HG03565 (cell line): ENCODE results near the gene INPP4B.

ENCODE experiments used
- ATAC-seq: cut with Tn5 transposase; IDR thresholded peaks from one replicate; pipeline ENCODE4 v1.9.1; 2021; ENCODE audit warnings: mild to moderate bottlenecking, moderate library complexity; ENCODE audit not compliant: unreplicated experiment

INPP4B gene

DNA sequence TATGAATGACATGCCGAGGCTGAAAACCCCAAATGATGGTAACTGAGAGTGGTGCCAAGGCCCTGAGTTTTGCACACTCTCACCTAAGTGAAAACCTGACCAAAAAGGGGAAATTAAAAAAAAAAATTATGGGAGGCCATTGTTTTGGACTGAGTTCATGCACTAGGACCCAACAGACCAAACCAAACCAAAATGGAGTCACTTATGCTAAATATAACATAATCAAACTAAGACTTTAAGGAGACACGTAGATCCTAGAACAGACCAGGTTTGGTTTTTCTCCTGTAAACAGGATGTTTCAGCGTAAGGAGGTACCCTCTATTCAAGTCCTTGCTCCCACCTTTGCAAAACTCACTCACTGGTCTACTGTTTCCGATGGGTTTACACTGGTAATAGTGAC lies 453.0 kb downstream of the INPP4B start:
- ATAC-seq = no peak

DNA sequence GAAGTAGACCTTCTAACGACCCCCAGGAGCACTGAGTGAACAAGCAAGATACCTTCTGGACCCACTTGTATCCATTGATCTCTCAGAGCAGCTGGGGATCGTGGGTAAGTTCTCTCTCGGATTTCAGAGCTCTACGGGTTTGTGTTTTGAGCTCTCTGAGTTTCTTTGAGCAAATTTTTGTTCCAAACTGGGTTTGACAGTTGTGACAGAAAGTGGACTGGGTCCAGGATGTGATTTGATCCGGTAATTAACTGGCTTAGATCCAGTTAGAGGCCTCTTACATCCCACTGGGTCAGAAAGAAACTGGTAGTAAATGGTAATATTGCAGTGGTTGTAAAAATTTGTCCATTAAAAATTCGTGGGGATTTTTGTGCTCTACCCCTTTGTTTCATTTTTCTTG lies 459.2 kb downstream of the INPP4B start:
- no peak for ATAC-seq

DNA sequence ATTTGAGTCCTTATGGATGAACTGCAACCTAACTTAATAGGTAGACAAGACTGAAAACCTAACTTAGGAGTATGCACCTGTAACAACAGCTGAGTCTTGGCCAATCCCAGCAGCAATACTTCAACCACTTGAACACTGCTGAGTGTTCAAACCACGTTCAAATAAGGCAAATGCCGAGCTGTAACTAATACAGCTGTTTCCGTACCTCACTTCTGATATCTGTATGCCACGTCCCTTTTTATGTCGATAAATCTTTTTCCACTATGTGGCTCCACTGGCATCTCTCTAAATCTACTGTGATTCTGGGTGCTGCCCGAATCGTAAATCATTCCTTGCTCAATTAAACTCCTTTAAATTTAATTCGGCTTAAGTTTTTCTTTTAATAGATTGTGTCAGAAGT lies 459.7 kb downstream of the INPP4B start:
- ATAC-seq = no peak

DNA sequence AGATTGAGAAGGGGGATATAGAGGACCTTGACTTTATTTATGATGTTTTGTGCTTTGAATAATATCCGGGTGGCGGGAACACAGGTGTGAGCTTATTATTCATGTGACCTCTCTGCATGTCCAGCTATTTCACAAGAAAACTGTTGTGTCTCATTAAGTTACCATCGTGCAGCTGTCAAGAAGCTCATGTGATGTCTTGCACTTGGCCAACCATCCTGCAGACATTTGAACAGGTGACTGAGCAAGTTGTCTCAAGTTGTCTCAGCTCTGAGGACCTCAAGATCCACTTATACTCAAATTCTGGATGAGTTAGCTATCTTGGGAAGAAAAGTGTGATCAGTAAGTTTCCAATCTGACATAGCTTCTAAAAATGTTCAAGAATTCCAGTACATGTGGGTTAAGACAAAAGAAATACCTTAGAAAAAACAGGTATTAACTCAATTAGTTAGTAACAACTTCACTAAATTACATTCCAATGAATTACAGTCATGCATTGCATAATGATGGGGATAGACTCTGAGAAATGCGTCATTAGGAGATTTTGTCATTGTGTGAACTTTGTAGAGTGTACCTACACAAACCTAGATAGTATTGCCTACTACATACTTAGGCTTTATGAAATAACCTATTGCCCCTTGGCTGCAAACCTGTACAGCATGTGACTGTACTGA lies 462.2 kb downstream of the INPP4B start:
- ATAC-seq = no peak

DNA sequence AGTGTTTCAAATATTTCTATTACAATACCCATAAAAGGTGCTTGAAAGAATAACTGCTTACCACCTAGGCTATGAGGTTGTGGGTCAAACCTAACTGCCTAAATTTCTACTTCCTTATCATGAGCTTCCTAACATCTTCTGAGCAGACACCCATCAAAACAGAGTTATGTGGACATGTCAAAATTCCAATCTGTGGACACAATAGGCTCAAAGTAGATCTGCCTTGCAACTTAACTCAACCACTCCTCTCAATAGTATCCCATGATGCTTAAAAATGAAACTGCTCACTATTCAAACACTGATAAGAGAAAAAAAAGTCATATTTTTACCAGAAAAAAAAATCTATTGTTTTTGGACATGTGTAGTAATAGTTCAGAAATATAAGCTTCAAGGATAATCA lies 462.7 kb downstream of the INPP4B start:
- ATAC-seq = no peak

DNA sequence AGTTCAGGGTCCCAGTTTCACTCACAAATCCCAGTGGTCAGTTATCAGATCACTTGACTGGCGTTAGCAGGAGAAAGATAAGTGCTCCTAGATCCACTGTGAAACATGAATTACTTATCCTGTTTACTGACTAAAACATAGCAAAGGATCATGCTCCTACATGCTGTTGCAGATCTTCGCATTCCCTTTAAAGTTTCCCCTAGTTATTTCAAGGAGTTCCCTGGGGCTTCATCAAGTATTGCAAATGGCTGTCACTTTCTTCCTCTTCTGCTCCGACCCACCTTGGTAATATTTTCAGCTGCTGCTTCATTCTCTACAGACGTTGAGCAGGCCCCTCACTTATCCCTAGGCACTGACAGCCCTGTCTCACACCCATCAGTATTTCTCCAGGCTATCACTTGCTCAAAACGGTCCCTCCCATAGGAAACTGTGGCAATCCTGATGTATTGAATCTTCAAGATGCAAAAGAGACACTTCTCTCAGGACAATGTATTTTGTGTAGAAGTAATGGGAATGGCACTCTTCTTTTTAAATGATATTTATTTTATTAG lies 466.0 kb downstream of the INPP4B start:
- no peak for ATAC-seq

DNA sequence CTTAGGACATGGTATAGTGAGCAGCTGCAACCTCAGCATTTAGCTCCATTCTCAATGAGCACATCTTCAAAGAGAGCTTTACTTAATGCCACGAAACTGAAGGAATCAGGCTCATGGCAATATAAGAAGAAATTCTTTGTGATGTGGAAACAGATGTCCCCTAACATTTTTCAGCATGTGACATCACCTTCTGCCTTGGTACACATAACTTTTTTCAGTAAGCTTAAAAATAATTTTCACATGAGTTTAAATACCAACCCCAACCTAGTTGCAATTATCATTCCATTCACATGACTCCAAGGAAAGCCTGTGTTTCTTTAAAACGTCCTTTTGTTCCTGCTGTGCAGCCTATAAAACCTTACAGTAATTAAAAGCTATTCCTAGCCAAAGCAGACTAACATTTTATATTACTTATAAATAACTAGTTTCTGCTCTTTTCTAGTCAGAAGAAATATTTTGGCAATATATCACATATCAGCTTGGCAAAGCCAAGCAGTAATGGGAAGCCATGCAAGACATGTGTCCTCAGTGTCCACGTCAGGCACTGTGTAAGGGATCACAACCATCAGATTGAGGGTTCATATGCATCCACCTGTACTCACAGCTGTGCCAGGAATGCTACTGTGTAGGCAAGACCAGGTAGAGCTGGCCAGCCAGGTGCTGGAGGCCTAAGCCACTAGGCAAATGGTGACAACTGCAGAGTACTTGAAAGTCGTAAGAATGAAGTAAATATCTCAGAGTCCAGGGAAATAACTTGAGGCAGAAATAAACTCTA lies 466.6 kb downstream of the INPP4B start:
- no peak for ATAC-seq

DNA sequence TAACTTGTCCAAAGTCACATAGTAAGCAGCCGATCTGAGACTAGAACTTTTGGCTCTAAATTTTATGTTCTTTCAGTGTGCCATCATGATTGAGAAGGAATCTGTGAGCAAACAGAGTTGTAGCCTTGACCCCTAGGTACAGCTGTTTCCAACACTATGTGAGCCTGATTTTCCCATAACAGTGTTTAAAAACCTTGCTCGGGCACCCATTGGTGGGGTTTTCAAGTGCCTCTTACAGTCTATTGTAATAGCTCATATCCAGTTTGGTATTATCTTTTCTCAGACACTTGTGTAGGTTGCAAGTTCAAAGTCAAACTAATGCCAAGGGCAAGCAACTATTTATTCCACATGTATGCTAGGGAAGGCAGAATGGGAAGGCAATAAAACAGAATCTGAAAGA lies 467.9 kb downstream of the INPP4B start:
- no peak for ATAC-seq

DNA sequence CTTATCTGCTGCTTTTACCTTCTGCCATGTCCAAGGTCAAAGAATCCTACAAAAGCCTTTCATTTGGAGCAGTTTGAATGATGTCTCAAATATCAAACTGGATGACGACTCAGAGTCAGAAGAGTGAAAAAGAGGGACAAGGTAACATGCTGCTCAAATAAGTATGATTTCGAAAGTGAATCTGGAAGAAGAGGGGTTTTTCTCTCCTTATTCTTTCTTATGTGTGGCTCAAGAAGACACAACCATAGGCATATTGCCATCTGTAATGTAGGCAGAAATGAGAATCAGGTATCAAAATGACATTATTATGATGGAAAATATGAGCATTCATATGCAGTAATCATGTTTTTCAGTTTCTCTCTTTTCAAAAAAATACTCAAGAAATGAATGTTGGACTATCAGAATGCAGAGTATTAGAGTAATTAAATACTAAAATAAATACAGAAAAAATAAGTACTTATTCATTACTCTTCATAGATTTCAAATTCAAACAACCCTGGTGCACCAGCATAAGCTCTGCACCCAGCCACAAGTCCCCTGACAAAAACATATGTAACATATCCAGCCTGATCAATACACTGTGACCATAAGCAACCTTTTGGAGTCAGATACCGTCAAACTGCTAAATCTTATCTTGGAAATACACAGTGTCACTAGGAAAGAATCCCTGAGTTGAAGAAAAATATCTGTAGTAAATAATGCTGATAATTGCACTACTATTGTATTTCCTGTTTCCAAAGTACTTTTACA lies 468.6 kb downstream of the INPP4B start:
- no peak for ATAC-seq

DNA sequence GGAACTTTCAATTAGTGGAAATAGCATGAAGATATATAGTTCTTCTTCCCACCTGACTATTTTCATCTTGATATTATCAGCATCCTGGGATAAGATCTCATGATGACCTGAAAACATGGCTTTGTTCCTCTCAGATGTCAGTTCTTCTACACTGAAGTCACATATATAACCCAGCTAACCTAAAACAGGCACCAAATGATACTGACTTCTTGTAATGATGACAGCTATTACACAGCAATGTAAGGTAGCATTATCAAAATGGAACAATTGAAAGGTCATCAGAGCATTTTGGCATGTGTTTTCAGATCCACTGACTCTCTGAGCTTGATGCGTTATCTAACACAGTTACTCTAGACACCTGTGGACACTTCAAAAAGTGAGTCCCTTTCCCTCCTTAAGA lies 469.9 kb downstream of the INPP4B start:
- no peak for ATAC-seq

DNA sequence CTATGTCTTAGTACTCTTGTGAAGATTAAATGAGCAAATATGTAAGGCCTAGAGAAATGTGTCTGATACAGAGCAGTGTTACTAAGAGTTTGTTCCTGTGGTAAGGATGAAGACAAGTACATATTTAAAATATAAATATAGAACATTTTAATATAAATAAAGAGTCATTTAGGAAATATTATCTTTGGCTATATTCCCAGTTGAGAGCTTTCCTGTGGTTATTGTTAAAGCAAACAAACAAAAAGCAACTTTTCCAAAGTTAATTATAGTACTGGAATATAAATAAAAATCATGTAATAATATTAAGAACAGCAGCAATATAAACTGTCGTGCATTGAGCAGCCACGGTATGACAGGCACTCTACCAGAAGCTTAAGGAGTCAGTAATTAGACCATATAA lies 472.5 kb downstream of the INPP4B start:
- ATAC-seq = no peak

DNA sequence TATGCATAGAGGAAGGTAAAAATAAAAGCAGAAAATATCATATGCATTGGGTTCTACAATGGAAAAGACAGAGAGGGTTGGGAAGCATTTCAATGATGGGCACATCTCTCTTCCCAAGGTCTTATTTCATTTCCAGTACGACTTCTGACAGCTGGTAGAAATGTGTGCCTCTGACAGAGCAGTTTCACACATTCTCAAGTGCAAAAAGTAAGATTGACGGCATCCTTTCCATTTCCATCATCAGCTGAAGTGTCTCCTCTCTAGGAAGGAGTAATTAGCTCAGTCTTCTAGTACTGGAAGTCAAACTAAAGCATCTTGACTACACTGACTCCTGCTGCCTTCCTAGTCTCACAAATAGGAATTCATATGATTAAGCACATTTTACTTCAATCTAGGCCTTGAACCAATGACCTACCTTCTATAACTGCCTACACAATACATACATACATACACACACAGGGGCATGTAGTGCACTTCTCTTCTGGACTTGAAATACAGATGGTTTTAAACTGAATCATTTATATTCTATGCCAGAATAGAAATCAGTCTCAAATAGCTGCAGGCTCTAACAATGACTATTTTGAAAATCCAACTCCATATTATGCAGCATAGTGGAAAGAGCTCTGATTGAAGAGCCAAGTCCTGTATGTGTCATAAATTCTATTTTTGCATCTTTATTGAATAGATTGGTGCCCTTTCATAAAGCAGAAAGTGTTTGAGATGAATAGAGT lies 473.4 kb downstream of the INPP4B start:
- ATAC-seq = no peak

DNA sequence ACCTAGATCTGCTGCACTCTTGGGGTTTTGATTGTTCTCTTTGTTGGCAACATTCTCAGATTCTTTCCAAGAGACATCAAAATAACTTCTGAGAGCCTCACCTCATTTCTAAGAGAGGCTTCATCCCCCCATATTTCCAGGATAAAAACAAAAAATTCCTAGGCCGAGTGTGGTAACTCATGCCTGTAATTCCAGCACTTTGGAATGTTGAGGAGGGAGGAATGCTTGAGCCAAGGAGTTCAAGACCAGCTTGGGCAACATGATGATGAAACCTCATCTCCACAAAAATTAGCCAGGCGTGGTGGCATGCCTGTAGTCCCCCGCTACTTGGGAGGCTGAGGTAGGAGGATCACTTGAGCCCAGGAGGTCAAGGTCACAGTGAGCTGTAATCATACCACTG lies 477.0 kb downstream of the INPP4B start:
- ATAC-seq = no peak

DNA sequence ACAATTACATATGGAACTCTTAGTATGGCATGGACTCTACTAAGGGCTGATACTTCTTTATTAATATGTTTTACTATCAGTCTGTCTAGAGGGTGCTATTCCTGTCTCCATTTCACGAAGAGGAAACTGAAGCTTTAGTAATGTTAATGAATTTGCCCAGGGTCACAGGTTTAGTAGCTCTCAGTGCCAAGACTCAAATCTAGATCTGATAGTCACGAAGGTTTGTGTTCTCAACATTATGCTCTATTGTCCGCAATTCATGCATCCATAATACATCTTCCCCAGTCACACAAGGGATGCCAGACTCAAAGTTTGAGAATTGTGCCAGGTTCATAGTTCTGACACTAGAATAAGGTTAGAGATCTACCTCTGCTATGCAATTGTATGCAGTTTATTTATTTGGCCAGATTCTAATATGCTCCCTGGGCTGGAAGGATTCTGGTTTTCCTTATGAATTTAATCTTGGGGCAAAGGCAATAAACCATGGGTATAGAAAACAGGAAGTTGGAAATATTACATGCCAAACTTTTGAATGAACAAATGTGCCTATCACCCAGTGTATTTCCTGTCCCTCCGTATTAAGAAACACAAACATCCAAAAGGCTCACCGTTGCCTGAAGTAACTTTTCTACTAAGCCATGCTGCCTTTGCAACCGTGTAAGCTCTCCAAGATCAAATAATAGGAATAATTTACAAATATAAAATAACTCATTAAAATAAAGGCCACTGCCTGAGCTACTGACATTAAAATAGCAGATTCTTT lies 478.5 kb downstream of the INPP4B start:
- ATAC-seq = no peak

DNA sequence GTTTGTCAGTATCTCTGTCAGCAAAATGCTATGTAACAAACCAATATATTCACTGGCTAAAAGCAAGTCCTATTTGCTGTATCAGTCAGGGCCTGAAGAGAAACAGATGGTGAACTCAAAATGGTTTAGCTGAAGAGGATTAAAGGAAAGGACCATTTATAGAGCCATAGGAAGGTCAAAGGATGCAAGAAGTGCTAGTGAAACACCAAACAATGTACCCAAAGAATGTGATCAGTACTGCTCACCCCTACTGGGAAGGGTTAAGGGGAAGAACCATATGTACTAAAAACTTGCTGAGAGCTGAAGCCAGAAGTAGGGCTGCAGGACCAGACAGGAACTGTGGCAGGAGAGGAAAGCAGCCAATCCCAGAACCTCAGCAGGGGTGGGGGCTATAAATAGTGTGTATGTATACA lies 479.3 kb downstream of the INPP4B start:
- ATAC-seq = no peak

DNA sequence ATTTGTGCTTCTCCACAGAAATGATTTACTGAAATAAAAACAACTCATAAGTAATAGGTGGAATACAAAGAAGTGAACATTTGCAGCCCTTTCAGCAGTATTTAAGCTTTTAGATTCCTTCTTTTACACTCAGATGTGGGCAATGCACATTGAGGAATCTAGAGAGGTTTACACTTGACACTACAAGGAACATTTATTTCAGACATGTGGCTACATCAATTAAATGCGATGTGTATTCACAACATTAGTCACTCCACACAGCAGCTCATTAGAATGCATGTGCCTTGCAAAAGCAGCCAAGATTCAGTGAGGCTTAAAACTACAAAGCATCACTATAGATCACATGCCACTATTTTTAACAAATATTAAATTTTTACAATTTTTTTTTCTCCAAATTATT lies 480.7 kb downstream of the INPP4B start:
- no peak for ATAC-seq

DNA sequence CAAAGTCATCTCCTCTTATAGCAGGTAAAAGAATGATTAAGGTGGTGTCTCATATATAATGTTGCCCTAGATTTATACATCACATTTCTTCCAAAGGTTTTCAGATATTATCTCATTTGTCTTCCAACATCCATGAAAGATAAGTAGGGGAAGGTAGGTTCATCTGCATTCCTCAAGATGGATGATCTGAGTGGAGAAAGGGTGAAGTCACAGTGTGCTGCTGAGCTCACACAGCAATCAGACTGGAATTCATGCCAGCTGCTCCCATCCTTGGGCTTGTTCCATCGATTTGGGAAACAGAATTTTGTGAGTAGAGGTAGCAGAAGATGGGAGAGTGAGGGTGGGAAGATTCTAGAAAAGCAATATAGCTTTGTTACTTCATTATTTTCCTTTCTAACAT lies 482.4 kb downstream of the INPP4B start:
- no peak for ATAC-seq

DNA sequence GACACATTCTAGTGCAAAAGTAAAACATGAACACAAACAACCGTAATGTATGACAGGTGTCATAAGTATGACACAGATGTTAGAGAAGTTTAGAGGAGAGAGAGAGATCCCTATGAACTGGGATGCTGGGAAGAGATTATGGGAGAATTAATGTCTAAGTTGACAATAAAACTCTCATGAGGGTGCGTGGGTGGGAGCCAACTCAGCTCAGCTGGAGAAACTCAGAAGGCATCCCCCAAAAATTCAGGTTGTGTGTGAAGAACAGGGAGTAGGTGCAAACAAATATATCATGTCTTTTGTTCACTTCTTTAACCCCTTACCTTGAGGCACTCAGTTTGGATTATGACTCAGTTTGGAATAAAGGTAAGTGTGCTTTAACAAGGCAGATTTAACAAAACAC lies 484.1 kb downstream of the INPP4B start:
- ATAC-seq = no peak

DNA sequence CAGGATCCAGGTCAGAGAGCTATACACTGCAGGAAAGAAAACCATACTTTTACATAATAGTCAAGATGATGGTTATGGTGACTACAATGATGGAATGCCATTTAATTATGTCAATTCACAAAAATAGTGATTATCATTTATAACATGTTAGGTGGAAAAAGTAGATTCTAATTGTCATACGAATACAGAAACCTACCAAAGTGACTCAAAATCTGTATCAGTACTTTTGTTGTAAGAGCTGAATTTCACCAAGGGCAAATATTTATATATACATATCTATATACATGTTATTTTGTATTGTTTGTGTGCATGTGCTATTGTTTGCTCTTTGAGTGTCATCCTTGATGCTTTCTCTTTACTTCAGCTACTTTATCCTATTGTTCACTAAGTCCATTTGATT lies 485.4 kb downstream of the INPP4B start:
- ATAC-seq = no peak

DNA sequence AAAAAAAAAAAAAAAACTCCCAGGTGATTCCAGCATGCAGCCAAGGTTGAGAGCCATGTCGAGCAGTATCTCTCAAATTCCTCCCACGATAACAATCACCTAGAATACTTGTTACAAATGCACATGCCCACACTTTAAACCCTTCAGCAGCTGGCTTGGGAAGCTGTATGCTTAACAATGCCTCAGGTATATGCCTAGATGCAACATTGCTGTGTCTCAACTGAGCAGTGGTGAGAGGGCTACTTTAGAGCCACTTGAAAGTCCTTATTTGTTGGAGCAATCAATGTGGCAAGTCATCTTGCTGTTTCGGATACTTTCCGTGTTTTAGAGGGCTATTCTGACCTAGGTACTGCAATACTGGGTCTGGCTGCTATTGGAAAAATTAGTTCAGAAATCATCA lies 487.4 kb downstream of the INPP4B start:
- ATAC-seq = no peak
